Measurements from ENCODE around the gene ADAP2. TPM values are rescaled to one million over a fixed set of nuclear protein-coding genes. Genes with fewer than 3 reads are reported as not detected.
A peak's percentile ranks its signal among the peaks of the same experiment; 100 is the strongest.
"Not testable (repeated sequence)": the region's sequence is repeated elsewhere in the genome, so short reads cannot be mapped to it uniquely, and the experiment has no call there.

ADAP2 gene
- total RNA-seq, 2 experiments from 2014 or later: 0.89 to 1.6 TPM

- CTCF ChIA-PET: no interaction called here
- no peak overlapping the region for H3K27ac Mint-ChIP-seq
- no peak overlapping the region for H3K4me3 Mint-ChIP-seq
- ATAC-seq: no peak
- DNase-seq: no peak
- H3K4me1 Mint-ChIP-seq: peaks cover 8% of the 10 kb centered on the region
- peaks cover 50% of the 10 kb centered on the region for H3K27me3 Mint-ChIP-seq
- H3K9me3 Mint-ChIP-seq (ENCODE audit: low read depth): no peaks in the 10 kb centered on the region
- no peaks in the 10 kb centered on the region for H3K36me3 Mint-ChIP-seq
These were observed 832 bp upstream of the ADAP2 start for GRCh38 chr17:30920683-30921543.

- Mint-ChIP-seq H3K27me3 (peaks cover 61% of the 10 kb centered on the region), H3K4me3 (peak overlapping the region; percentile 21), H3K36me3 (no peaks in the 10 kb centered on the region), H3K27ac (no peak overlapping the region), H3K9me3 (ENCODE audit: low read depth) (no peaks in the 10 kb centered on the region), H3K4me1 (peaks cover 8% of the 10 kb centered on the region)
- CTCF ChIA-PET: interaction anchor here (0.9 kb wide), 1 partner anchor 46 kb away, joined by 3 read pairs; no protein-coding TSS in a partner anchor
- ATAC-seq (peak; percentile 42), DNase-seq (no peak)
These were observed 688 bp downstream of the ADAP2 start for GRCh38 chr17:30922235-30923030.

GRCh38 chr17:30924341-30924740 is 2.6 kb downstream of the ADAP2 start:
- no peak overlapping the region for H3K27ac Mint-ChIP-seq
- no peaks in the 10 kb centered on the region for H3K9me3 Mint-ChIP-seq (ENCODE audit: low read depth)
- CTCF ChIA-PET: no interaction called here
- H3K4me3 Mint-ChIP-seq: no peak overlapping the region
- peaks cover 8% of the 10 kb centered on the region for H3K4me1 Mint-ChIP-seq
- peaks cover 54% of the 10 kb centered on the region for H3K27me3 Mint-ChIP-seq
- DNase-seq (no peak), ATAC-seq (no peak)
- H3K36me3 Mint-ChIP-seq: no peaks in the 10 kb centered on the region

- peaks cover 6% of the 10 kb centered on the region for H3K4me1 Mint-ChIP-seq
- H3K36me3 Mint-ChIP-seq: no peaks in the 10 kb centered on the region
- DNase-seq: no peak
- ATAC-seq: no peak
- no peak overlapping the region for H3K27ac Mint-ChIP-seq
- no peaks in the 10 kb centered on the region for H3K9me3 Mint-ChIP-seq (ENCODE audit: low read depth)
- H3K4me3 Mint-ChIP-seq: no peak overlapping the region
- CTCF ChIA-PET: interaction anchor here (1.2 kb wide), 1 partner anchor 12 kb away, joined by 3 read pairs; no protein-coding TSS in a partner anchor
- H3K27me3 Mint-ChIP-seq: peaks cover 38% of the 10 kb centered on the region
These were observed 4.8 kb downstream of the ADAP2 start for GRCh38 chr17:30926516-30926915.

- Mint-ChIP-seq H3K4me1 (peaks cover 2% of the 10 kb centered on the region), H3K9me3 (ENCODE audit: low read depth) (no peaks in the 10 kb centered on the region), H3K27ac (no peak overlapping the region), H3K27me3 (peaks cover 31% of the 10 kb centered on the region), H3K36me3 (no peaks in the 10 kb centered on the region), H3K4me3 (no peak overlapping the region)
- ATAC-seq (no peak), DNase-seq (no peak)
- CTCF ChIA-PET: no interaction called here
These were observed 6.0 kb downstream of the ADAP2 start for GRCh38 chr17:30927756-30928155.

DNA sequence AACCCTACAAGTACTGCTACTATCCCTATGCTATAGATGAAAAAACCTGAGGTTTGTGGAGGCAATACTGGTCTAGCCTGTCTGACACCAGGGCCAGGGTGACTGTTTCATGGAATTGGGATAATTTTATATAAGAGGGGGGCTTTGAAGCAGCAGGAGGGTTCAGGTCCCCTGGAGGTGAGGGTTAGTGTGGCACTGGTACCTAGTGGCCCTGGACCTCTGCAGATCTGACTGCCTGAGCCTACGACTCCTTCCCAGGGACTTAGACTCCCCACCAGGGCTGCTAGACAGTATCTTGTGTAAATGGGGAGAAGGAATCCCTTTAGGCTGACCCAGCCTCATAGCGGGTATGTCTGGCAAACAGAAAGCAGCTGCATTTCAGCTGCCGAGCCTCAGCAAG is 6.8 kb downstream of the ADAP2 start:
- CTCF ChIA-PET: interaction anchor here (1.2 kb wide), 1 partner anchor 43 kb away, joined by 3 read pairs; no protein-coding TSS in a partner anchor
- no peaks in the 10 kb centered on the region for H3K4me1 Mint-ChIP-seq
- no peak overlapping the region for H3K4me3 Mint-ChIP-seq
- no peaks in the 10 kb centered on the region for H3K36me3 Mint-ChIP-seq
- no peak overlapping the region for H3K27ac Mint-ChIP-seq
- ATAC-seq (no peak), DNase-seq (no peak)
- no peaks in the 10 kb centered on the region for H3K9me3 Mint-ChIP-seq (ENCODE audit: low read depth)
- peaks cover 23% of the 10 kb centered on the region for H3K27me3 Mint-ChIP-seq

DNA sequence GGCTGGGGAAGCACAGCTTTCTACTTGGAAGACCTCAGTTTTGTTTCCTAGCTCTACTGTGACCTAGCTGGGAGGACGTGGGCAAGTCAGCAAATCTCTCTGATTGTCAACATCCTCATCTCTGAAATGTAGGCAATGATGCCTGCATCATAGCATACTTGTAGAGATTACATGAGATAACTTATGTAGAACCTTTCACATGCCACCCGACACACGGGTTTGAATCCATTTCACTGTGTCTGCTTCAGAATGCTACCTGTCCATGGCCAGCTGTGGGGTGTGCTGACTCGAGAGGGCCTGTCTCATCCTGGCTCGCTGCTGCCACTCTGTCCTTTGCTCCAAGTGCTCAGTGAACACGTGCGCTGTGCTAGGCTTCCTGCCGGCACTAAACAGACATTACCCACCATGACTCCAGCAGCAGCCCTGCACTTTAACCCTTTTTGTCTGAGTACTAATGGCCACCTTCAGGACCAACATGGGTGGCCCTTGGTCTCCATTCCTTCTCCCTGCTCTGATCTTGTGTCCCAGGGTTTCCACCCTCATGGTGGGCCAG is 7.4 kb downstream of the ADAP2 start:
- H3K4me3 Mint-ChIP-seq: no peak overlapping the region
- no peaks in the 10 kb centered on the region for H3K36me3 Mint-ChIP-seq
- H3K27ac Mint-ChIP-seq: no peak overlapping the region
- DNase-seq (no peak), ATAC-seq (no peak)
- H3K4me1 Mint-ChIP-seq: no peaks in the 10 kb centered on the region
- peaks cover 18% of the 10 kb centered on the region for H3K27me3 Mint-ChIP-seq
- CTCF ChIA-PET: interaction anchor here (1.2 kb wide), 1 partner anchor 42 kb away, joined by 3 read pairs; no protein-coding TSS in a partner anchor
- H3K9me3 Mint-ChIP-seq (ENCODE audit: low read depth): no peaks in the 10 kb centered on the region

GRCh38 chr17:30929861-30930260 is 8.1 kb downstream of the ADAP2 start:
- H3K4me3 Mint-ChIP-seq; H3K27ac Mint-ChIP-seq; ATAC-seq; H3K36me3 Mint-ChIP-seq; DNase-seq; H3K9me3 Mint-ChIP-seq (ENCODE audit: low read depth); H3K4me1 Mint-ChIP-seq: not testable (repeated sequence)
- CTCF ChIA-PET: interaction anchor here (0.7 kb wide), 1 partner anchor 23 kb away, joined by 3 read pairs; no protein-coding TSS in a partner anchor
- peaks cover 14% of the 10 kb centered on the region for H3K27me3 Mint-ChIP-seq

- no peak overlapping the region for H3K27ac Mint-ChIP-seq
- no peak overlapping the region for H3K4me3 Mint-ChIP-seq
- CTCF ChIA-PET: interaction anchor here (0.7 kb wide), 1 partner anchor 22 kb away, joined by 3 read pairs; no protein-coding TSS in a partner anchor
- no peak for DNase-seq
- H3K27me3 Mint-ChIP-seq: peaks cover 12% of the 10 kb centered on the region
- H3K4me1 Mint-ChIP-seq: no peaks in the 10 kb centered on the region
- no peaks in the 10 kb centered on the region for H3K36me3 Mint-ChIP-seq
- H3K9me3 Mint-ChIP-seq (ENCODE audit: low read depth): no peaks in the 10 kb centered on the region
- ATAC-seq: no peak
These were observed 8.8 kb downstream of the ADAP2 start for GRCh38 chr17:30930495-30930894.

- ATAC-seq; H3K27me3 Mint-ChIP-seq; H3K27ac Mint-ChIP-seq; H3K4me3 Mint-ChIP-seq; DNase-seq; H3K9me3 Mint-ChIP-seq (ENCODE audit: low read depth); H3K4me1 Mint-ChIP-seq; H3K36me3 Mint-ChIP-seq: not testable (repeated sequence)
- CTCF ChIA-PET: interaction anchor here (0.6 kb wide), 1 partner anchor 93 kb away, joined by 4 read pairs; no protein-coding TSS in a partner anchor
These were observed 9.8 kb downstream of the ADAP2 start for GRCh38 chr17:30931582-30931981.

- DNase-seq (no peak), ATAC-seq (no peak)
- H3K4me1 Mint-ChIP-seq: peaks cover 3% of the 10 kb centered on the region
- H3K27me3 Mint-ChIP-seq: no peaks in the 10 kb centered on the region
- CTCF ChIA-PET: no interaction called here
- H3K4me3 Mint-ChIP-seq: no peak overlapping the region
- H3K9me3 Mint-ChIP-seq (ENCODE audit: low read depth): no peaks in the 10 kb centered on the region
- H3K36me3 Mint-ChIP-seq: no peaks in the 10 kb centered on the region
- H3K27ac Mint-ChIP-seq: no peak overlapping the region
These were observed 12.2 kb downstream of the ADAP2 start for GRCh38 chr17:30933966-30934365.

DNA sequence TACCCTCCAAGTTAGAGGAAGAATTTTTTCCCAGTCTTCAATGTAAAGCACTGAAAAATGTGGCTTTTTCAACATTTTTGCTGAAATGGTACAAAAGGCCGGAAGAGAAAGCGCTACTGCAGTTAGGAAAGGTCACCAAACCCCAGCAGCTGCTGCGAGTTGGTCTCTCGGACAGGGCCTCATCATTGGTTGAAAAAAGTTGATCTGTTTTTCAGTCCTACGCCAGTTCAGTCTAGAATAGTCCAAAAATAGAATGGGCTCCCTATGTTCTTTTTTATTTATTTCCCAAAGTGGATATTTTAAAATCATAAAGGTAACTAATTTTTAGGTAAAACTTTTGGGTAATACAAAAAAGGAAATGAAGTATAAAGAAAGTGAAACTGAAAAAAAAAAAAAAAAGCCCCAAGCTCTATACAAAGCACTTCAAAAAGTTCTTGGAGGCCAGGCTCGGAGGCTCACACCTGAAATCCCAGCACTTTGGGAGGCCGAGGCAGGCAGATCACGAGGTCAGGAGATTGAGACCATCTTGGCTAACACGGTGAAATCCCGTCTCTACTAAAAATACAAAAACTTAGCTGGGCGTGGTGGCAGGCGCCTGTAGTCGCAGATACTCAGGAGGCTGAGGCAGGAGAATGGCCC is 17.4 kb downstream of the ADAP2 start:
- DNase-seq: no peak
- peak overlapping the region; percentile 39 for H3K4me3 Mint-ChIP-seq
- H3K27me3 Mint-ChIP-seq: no peaks in the 10 kb centered on the region
- H3K27ac Mint-ChIP-seq: peak overlapping the region; percentile 72
- H3K4me1 Mint-ChIP-seq: peaks cover 14% of the 10 kb centered on the region
- peak; percentile 42 for ATAC-seq
- CTCF ChIA-PET: interaction anchor here (1.2 to 1.3 kb wide), 3 partner anchors 13 to 115 kb away, joined by 3 to 4 read pairs (median 3); partner anchors contain the start of gene CRLF3
- H3K9me3 Mint-ChIP-seq (ENCODE audit: low read depth): no peaks in the 10 kb centered on the region
- H3K36me3 Mint-ChIP-seq: peaks cover 2% of the 10 kb centered on the region
